ENCODE measurements around the gene TNIP3.

- TF ChIP-seq CTCF (conservative IDR thresholded peaks at IDR 0.05 in 1 of 2, IDR thresholded peaks at IDR 0.05 in 1 of 2; ENCODE audit: low read depth in 1 of 2, low read length in 2 of 2): no peak
- TF ChIP-seq EZH2 (IDR thresholded peaks at IDR 0.05; ENCODE audit: low read length, missing control alignments): no peak
Measured at GRCh38 chr4:121125498-121125885, 38.6 kb downstream of the TNIP3 start.
